ENCODE results near the gene AZU1. TPM values are rescaled to one million over a fixed set of nuclear protein-coding genes. Genes with fewer than 3 reads are reported as not detected.

Gene AZU1
- total RNA-seq, 4 donors from 2014 or later, result 0.68 TPM; not detected in 3

DNA sequence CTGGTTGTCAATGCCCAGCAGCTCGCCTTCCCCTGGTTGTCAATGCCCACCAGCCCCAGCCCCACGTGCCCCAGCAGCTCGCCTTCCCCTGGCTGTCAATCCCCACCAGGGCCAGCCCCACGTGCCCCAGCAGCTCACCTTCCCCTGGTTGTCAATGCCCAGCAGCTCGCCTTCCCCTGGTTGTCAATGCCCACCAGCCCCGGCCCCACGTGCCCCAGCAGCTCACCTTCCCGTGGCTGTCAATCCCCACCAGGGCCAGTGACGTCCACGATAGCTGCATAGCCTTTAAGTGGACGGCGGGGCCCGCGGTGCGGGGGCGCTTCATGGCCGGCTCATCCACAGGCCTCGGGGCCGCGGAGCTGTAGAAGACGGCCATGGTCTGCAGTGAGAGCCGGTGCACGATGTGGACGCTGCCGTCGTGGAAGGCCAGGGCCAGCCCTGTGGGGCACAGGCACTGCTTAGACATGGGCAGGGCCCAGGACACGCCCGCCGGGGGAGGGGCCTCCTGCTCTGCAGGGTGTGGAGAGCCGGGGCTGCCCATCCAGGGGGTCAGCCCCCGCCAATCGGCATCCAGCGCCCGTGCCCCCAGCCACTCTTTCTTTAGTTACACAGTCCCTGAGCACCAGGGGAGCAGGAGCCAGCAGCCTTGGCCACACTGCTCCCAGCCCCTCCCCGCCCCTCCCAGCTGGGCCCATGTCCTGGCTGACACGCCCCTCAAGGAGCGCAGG, 52.2 kb downstream of the AZU1 start:
- TF ChIP-seq, protein P1, sequence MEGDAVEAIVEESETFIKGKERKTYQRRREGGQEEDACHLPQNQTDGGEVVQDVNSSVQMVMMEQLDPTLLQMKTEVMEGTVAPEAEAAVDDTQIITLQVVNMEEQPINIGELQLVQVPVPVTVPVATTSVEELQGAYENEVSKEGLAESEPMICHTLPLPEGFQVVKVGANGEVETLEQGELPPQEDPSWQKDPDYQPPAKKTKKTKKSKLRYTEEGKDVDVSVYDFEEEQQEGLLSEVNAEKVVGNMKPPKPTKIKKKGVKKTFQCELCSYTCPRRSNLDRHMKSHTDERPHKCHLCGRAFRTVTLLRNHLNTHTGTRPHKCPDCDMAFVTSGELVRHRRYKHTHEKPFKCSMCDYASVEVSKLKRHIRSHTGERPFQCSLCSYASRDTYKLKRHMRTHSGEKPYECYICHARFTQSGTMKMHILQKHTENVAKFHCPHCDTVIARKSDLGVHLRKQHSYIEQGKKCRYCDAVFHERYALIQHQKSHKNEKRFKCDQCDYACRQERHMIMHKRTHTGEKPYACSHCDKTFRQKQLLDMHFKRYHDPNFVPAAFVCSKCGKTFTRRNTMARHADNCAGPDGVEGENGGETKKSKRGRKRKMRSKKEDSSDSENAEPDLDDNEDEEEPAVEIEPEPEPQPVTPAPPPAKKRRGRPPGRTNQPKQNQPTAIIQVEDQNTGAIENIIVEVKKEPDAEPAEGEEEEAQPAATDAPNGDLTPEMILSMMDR (IDR thresholded peaks at IDR 0.05; ENCODE audit: low read depth), result no peak

Small RNA genes within 50 kb of the gene (small RNA-seq; reads per million reads assigned to genes)
- not detected for gene MIR3187

Other genes with a start within 250 kb of the AZU1 start
- not detected for gene HCN2, start 238.0 kb upstream of the AZU1 start, total RNA-seq
- gene POLRMT, start 194.3 kb upstream of the AZU1 start, total RNA-seq, result 10 to 100 TPM; 11.9 to 41.4 (median 14.7) TPM
- gene FGF22, start 188.0 kb upstream of the AZU1 start, total RNA-seq, result 1 to 10 TPM in 2 of 4 donors, not detected in 2; 1.3 to 2.2 TPM
- gene RNF126, start 164.6 kb upstream of the AZU1 start, total RNA-seq, result 10 to 100 TPM; 23.3 to 85.9 (median 31.1) TPM
- 100 to 1,000 TPM in 2 of 4 donors, 10 to 100 TPM in 2; 54.5 to 124 (median 91.4) TPM for gene FSTL3, start 151.4 kb upstream of the AZU1 start, total RNA-seq
- gene PRSS57, start 132.4 kb upstream of the AZU1 start, total RNA-seq, result not detected
- gene PALM, start 118.9 kb upstream of the AZU1 start, total RNA-seq, result 100 to 1,000 TPM in 1 of 4 donors, 10 to 100 TPM in 3; 57.1 to 228 (median 77.4) TPM
- gene MISP, start 76.7 kb upstream of the AZU1 start, total RNA-seq, result not detected
- 100 to 1,000 TPM in 1 of 4 donors, 10 to 100 TPM in 3; 77.5 to 108 (median 87.8) TPM for gene PTBP1, start 30.4 kb upstream of the AZU1 start, total RNA-seq
- gene PLPPR3, start 5.9 kb upstream of the AZU1 start, total RNA-seq, result not detected
- not detected for gene PRTN3, start 13.2 kb downstream of the AZU1 start, total RNA-seq
- gene ELANE, start 24.5 kb downstream of the AZU1 start, total RNA-seq, result 1 to 10 TPM in 2 of 4 donors, not detected in 2; 2.4 to 2.8 TPM
- gene CFD, start 31.8 kb downstream of the AZU1 start, total RNA-seq, result 1,000 to 10,000 TPM; 1,847 to 6,869 (median 2,488) TPM
- 10 to 100 TPM; 18.4 to 38.4 (median 19.2) TPM for gene MED16, start 65.3 kb downstream of the AZU1 start, total RNA-seq
- gene RNU6-9, start 65.6 kb downstream of the AZU1 start, total RNA-seq, result not detected
- 10 to 100 TPM; 24.1 to 37.3 (median 26.8) TPM for gene R3HDM4, start 85.4 kb downstream of the AZU1 start, total RNA-seq
- not detected for gene KISS1R, start 89.5 kb downstream of the AZU1 start, total RNA-seq
- gene ARID3A, start 98.2 kb downstream of the AZU1 start, total RNA-seq, result 10 to 100 TPM in 2 of 4 donors, 1 to 10 TPM in 2; 5.5 to 13.9 (median 9.2) TPM
- 10 to 100 TPM; 18.9 to 58.6 (median 30.7) TPM for gene WDR18, start 156.5 kb downstream of the AZU1 start, total RNA-seq
- gene GRIN3B, start 172.6 kb downstream of the AZU1 start, total RNA-seq, result not detected
- 100 to 1,000 TPM in 2 of 4 donors, 10 to 100 TPM in 2; 65.1 to 193 (median 94.0) TPM for gene TMEM259, start 193.3 kb downstream of the AZU1 start, total RNA-seq
- gene RNU6-2, start 193.7 kb downstream of the AZU1 start, total RNA-seq, result not detected
- 10 to 100 TPM; 32.1 to 86.8 (median 52.2) TPM for gene CNN2, start 198.8 kb downstream of the AZU1 start, total RNA-seq
- 10 to 100 TPM in 3 of 4 donors, 1 to 10 TPM in 1; 3.4 to 35.2 (median 12.2) TPM for gene ABCA7, start 212.3 kb downstream of the AZU1 start, total RNA-seq
- gene ARHGAP45, start 239.3 kb downstream of the AZU1 start, total RNA-seq, result 10 to 100 TPM; 31.3 to 52.5 (median 44.0) TPM